Heart left ventricle (tissue), 13 donors: ENCODE data around the gene CLASP2.

Experiments
- CTCF ChIP-seq, 12 donors: fragments of 200-600 bp; sonication (generic) in 4 of 12; IDR thresholded peaks; one replicate each; pipeline versions ENCODE4 v1.5.0 to v1.8.0; 2018 to 2022; ENCODE audit warnings: antibody characterized with exemption in 12 of 12, mild to moderate bottlenecking in 5 of 12
- POLR2A ChIP-seq, 2 donors: fragments of 450-650 bp; IDR thresholded peaks; one replicate each; pipeline ENCODE4 v1.6.1; 2017; ENCODE audit warnings: antibody characterized with exemption in 2 of 2, mild to moderate bottlenecking in 2 of 2, moderate library complexity in 2 of 2
- donor health status: ischemic (EF 13 %, LVEDD 7.1; RV severe dilation, severe dysfunction).
- donor health status: DM: no; HTN: yes; CAD: no.
- donor health status: DM: no; HTN: no; CAD: no.
- donor health status: ischemic (EF 25% LVEDD 6.9; RV normal size, moderate dysfunction).
- donor health status: ischemic (EF 25% LVEDD 5.7; RV mildly dilated, moderate dysfunction).
- donor health status: ischemic (EF 35%, LVEDD 5.7; RV mildly dilated, moderate dysfunction).
- donor health status: nonischemic (EF 11% LVEDD 7.7; RV severe dilation, severe dysfunction).
- donor health status: DM: yes; HTN: yes; CAD: no.
- donor health status: PGD.
- donor health status: ischemic (EF 29% LVEDD 5.4; RV normal size, mild dysfunction).
- donor health status: nonischemic (EF 23%, LVEDD 6.1; RV moderate dilation, normal function).

GRCh38 chr3:33586402-33586801, 131.7 kb downstream of the CLASP2 start:
- TF ChIP-seq CTCF (IDR thresholded peaks at IDR 0.05) (no peak), POLR2A (IDR thresholded peaks at IDR 0.05) (no peak)
